ENCODE data around the gene ZNF160.

The ZNF160 gene

GRCh38 chr19:53068199-53068598 is 35.0 kb downstream of the ZNF160 start:
- no peak for DNase-seq
- Mint-ChIP-seq H3K9me3 (peaks cover 98% of the 10 kb centered on the region), H3K27ac (no peak overlapping the region), H3K4me1 (no peaks in the 10 kb centered on the region), H3K27me3 (ENCODE audit: low read depth, poor library complexity) (peaks cover 6% of the 10 kb centered on the region), H3K36me3 (ENCODE audit: low read depth) (peaks cover 100% of the 10 kb centered on the region), H3K4me3 (no peak overlapping the region)
- TF ChIP-seq CTCF (IDR thresholded peaks at IDR 0.05) = no peak

- Mint-ChIP-seq H3K27me3 (ENCODE audit: low read depth, poor library complexity) (peaks cover 46% of the 10 kb centered on the region), H3K9me3 (peaks cover 86% of the 10 kb centered on the region), H3K4me3 (peak overlapping the region; percentile 84), H3K4me1 (peaks cover 3% of the 10 kb centered on the region), H3K36me3 (ENCODE audit: low read depth) (peaks cover 31% of the 10 kb centered on the region), H3K27ac (no peak overlapping the region)
- DNase-seq = peak; percentile 54
- TF ChIP-seq CTCF (IDR thresholded peaks at IDR 0.05) = no peak
Observed at GRCh38 chr19:53057904-53058580, 45.2 kb downstream of the ZNF160 start.

DNA sequence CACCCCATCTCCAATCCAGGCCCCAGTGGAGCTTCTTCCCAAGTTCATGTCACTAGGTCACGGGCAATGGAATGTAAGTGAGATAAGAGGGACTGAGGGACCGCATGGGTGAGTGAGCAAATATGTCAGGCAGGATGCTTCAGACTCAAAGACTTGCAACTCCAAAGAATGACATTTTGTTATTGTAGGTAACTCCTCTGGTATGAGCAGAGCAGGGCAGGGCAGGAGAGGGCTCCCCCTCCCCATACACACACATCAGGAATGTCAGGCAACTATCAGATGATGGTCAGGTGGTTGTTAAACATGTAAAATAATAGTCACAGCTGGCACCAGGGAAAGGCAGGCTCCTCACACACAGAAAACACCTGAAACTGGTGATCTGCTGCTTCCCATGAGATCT is 48.1 kb downstream of the ZNF160 start:
- Mint-ChIP-seq H3K27ac (no peak overlapping the region), H3K4me1 (peaks cover 3% of the 10 kb centered on the region), H3K4me3 (no peak overlapping the region), H3K9me3 (peaks cover 84% of the 10 kb centered on the region), H3K27me3 (ENCODE audit: low read depth, poor library complexity) (peaks cover 48% of the 10 kb centered on the region), H3K36me3 (ENCODE audit: low read depth) (peaks cover 11% of the 10 kb centered on the region)
- DNase-seq = no peak
- TF ChIP-seq CTCF (IDR thresholded peaks at IDR 0.05) = no peak

DNA sequence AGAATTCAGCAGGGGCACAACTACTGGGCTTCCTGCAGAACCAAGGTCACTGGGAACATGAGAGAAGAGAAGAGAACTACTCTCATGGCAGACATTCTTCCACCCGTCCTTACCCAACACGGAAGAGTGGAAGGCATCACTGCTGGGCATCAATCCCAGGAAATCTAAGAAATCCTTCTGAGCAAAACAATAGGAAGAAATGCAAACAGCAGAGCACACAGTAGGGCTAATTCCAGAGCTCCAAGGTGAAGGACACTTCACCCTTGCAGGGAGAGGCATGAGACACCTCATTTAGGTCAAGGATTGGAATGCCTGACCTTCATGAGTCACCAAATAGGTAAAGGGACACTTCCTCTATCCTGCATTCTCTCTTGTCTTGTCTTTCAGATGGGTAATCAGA is 55.8 kb downstream of the ZNF160 start:
- no peak for DNase-seq
- Mint-ChIP-seq H3K9me3 (peaks cover 57% of the 10 kb centered on the region), H3K4me1 (peaks cover 6% of the 10 kb centered on the region), H3K27ac (no peak overlapping the region), H3K36me3 (ENCODE audit: low read depth) (no peaks in the 10 kb centered on the region), H3K4me3 (no peak overlapping the region), H3K27me3 (ENCODE audit: low read depth, poor library complexity) (peaks cover 6% of the 10 kb centered on the region)
- no peak for TF ChIP-seq CTCF (IDR thresholded peaks at IDR 0.05)

DNA sequence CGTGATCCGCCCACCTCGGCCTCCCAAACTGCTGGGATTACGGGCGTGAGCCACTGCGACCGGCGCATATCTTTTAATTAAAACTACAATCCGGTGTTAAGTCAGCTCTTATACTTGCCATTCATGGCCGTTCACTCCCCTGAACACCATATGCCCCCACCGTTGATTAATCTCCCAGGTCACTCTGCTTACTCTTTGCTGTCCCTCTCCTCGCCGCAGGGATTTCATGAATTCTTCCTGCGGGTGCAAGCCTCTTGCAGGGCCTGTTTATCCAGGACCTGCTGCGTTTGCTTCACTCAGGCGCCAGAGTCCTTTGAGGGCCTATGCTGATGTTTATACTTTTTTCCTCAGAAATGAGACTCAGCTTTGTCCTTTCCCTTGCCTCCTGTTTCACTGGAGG is 57.7 kb downstream of the ZNF160 start:
- Mint-ChIP-seq H3K9me3 (peaks cover 45% of the 10 kb centered on the region), H3K36me3 (ENCODE audit: low read depth) (no peaks in the 10 kb centered on the region), H3K27ac (no peak overlapping the region), H3K27me3 (ENCODE audit: low read depth, poor library complexity) (peaks cover 6% of the 10 kb centered on the region), H3K4me3 (no peak overlapping the region), H3K4me1 (peaks cover 6% of the 10 kb centered on the region)
- TF ChIP-seq CTCF (IDR thresholded peaks at IDR 0.05) = no peak
- DNase-seq = no peak

GRCh38 chr19:53041366-53041765 is 61.9 kb downstream of the ZNF160 start:
- Mint-ChIP-seq H3K4me3 (no peak overlapping the region), H3K27ac (no peak overlapping the region), H3K4me1 (peaks cover 15% of the 10 kb centered on the region), H3K27me3 (ENCODE audit: low read depth, poor library complexity) (peaks cover 17% of the 10 kb centered on the region), H3K9me3 (peaks cover 44% of the 10 kb centered on the region), H3K36me3 (ENCODE audit: low read depth) (peaks cover 8% of the 10 kb centered on the region)
- DNase-seq = no peak
- TF ChIP-seq CTCF (IDR thresholded peaks at IDR 0.05) = no peak

Measured in nephron progenitor cell (in vitro differentiated cells).